Activated T-cell treated with anti-CD3 and anti-CD28 coated beads, Interleukin-2, amount 50 U/mL, for 4 hours (primary cell): ENCODE results near the gene TRAF1. TPM values are rescaled to one million over a fixed set of nuclear protein-coding genes. Genes with fewer than 3 reads are reported as not detected.

ENCODE experiments used
- ATAC-seq, 2 donors: fragments of 200-7000 bp; cut with Tn5 transposase; one replicate each; pipeline ENCODE4 v1.10.0; 2021
- DNase-seq: peaks from one replicate; pipeline ENCODE4 v3.0.0-alpha.2; 2020
- H3K27me3 Mint-ChIP-seq: one replicate; pipeline ENCODE4 v1.8.0; 2021; ENCODE audit warnings: low read depth, mixed read lengths
- H3K36me3 Mint-ChIP-seq: one replicate; pipeline ENCODE4 v1.8.0; 2022; ENCODE audit warnings: mixed read lengths; ENCODE audit not compliant: insufficient read depth
- H3K4me1 Mint-ChIP-seq: one replicate; pipeline ENCODE4 v1.8.0; 2021; ENCODE audit warnings: low read depth, mixed read lengths
- H3K4me3 Mint-ChIP-seq: one replicate; pipeline ENCODE4 v1.8.0; 2021; ENCODE audit warnings: mild to moderate bottlenecking, moderate library complexity, mixed read lengths
- H3K9me3 Mint-ChIP-seq: one replicate; pipeline ENCODE4 v1.8.0; 2021; ENCODE audit warnings: mixed read lengths
- total RNA-seq, 3 donors: library from RNA; stranded (reverse); gene quantifications; one replicate each; pipeline ENCODE4 v1.2.1, GENCODE V29; 2021

The TRAF1 gene
- total RNA-seq, 3 donors from 2014 or later = 256 to 343 (median 265) TPM

- ATAC-seq = no peak
- Mint-ChIP-seq H3K27me3 (no peaks in the 10 kb centered on the region), H3K9me3 (no peaks in the 10 kb centered on the region), H3K36me3 (peaks cover 39% of the 10 kb centered on the region), H3K4me1 (no peaks in the 10 kb centered on the region), H3K4me3 (no peak overlapping the region)
- DNase-seq = no peak
These were observed 67.2 kb downstream of the TRAF1 start for GRCh38 chr9:120859361-120859760.

GRCh38 chr9:120857902-120858301, 68.7 kb downstream of the TRAF1 start:
- Mint-ChIP-seq H3K36me3 (peaks cover 31% of the 10 kb centered on the region), H3K4me1 (no peaks in the 10 kb centered on the region), H3K9me3 (no peaks in the 10 kb centered on the region), H3K27me3 (no peaks in the 10 kb centered on the region), H3K4me3 (no peak overlapping the region)
- ATAC-seq (no peak), DNase-seq (no peak)

- Mint-ChIP-seq H3K4me1 (no peaks in the 10 kb centered on the region), H3K27me3 (no peaks in the 10 kb centered on the region), H3K36me3 (peaks cover 31% of the 10 kb centered on the region), H3K4me3 (no peak overlapping the region), H3K9me3 (no peaks in the 10 kb centered on the region)
- DNase-seq = no peak
- ATAC-seq = no peak
These were observed 69.1 kb downstream of the TRAF1 start for GRCh38 chr9:120857481-120857880.

GRCh38 chr9:120856700-120857099, 69.9 kb downstream of the TRAF1 start:
- Mint-ChIP-seq H3K4me1 (no peaks in the 10 kb centered on the region), H3K27me3 (no peaks in the 10 kb centered on the region), H3K9me3 (no peaks in the 10 kb centered on the region), H3K36me3 (peaks cover 28% of the 10 kb centered on the region), H3K4me3 (no peak overlapping the region)
- DNase-seq (no peak), ATAC-seq (no peak)

- Mint-ChIP-seq H3K4me3 (no peak overlapping the region), H3K4me1 (no peaks in the 10 kb centered on the region), H3K27me3 (no peaks in the 10 kb centered on the region), H3K36me3 (peaks cover 23% of the 10 kb centered on the region), H3K9me3 (no peaks in the 10 kb centered on the region)
- DNase-seq (no peak), ATAC-seq (no peak)
These were observed 70.5 kb downstream of the TRAF1 start for GRCh38 chr9:120855827-120856670.

- Mint-ChIP-seq H3K4me3 (no peak overlapping the region), H3K36me3 (peaks cover 15% of the 10 kb centered on the region), H3K4me1 (no peaks in the 10 kb centered on the region), H3K27me3 (no peaks in the 10 kb centered on the region), H3K9me3 (no peaks in the 10 kb centered on the region)
- DNase-seq (no peak), ATAC-seq (no peak)
These were observed 71.8 kb downstream of the TRAF1 start for GRCh38 chr9:120854596-120855327.

GRCh38 chr9:120853198-120853597, 73.4 kb downstream of the TRAF1 start:
- H3K4me1 Mint-ChIP-seq = peaks cover 6% of the 10 kb centered on the region
- H3K36me3 Mint-ChIP-seq = peaks cover 13% of the 10 kb centered on the region
- DNase-seq (no peak), ATAC-seq (no peak)
- no peaks in the 10 kb centered on the region for H3K9me3 Mint-ChIP-seq
- no peak overlapping the region for H3K4me3 Mint-ChIP-seq
- no peaks in the 10 kb centered on the region for H3K27me3 Mint-ChIP-seq

Other genes with a start within 250 kb of the TRAF1 start
- 1 to 10 TPM; 3.1 to 4.2 (median 3.4) TPM for gene MEGF9, start 212.3 kb downstream of the TRAF1 start, total RNA-seq
- 10 to 100 TPM; 66.7 to 72.7 (median 66.9) TPM for gene FBXW2, start 133.4 kb downstream of the TRAF1 start, total RNA-seq
- 10 to 100 TPM; 64.3 to 75.9 (median 73.3) TPM for gene PSMD5, start 83.9 kb downstream of the TRAF1 start, total RNA-seq
- 10 to 100 TPM; 59.2 to 75.1 (median 64.8) TPM for gene PHF19, start 49.6 kb downstream of the TRAF1 start, total RNA-seq
- gene C5, start 123.5 kb upstream of the TRAF1 start, total RNA-seq = under 1 TPM; 0.11 to 0.27 (median 0.18) TPM
- gene CNTRL, start 148.2 kb upstream of the TRAF1 start, total RNA-seq = 10 to 100 TPM; 45.4 to 48.6 (median 46.5) TPM